HG03457 (cell line): ENCODE data around the gene HOXD4.

ENCODE experiments used
- ATAC-seq: cut with Tn5 transposase; IDR thresholded peaks from one replicate; pipeline ENCODE4 v1.9.1; 2021; ENCODE audit warnings: moderate number of reproducible peaks; ENCODE audit not compliant: unreplicated experiment

The HOXD4 gene

GRCh38 chr2:176139661-176140512 is 11.5 kb upstream of the HOXD4 start:
- ATAC-seq = no peak

GRCh38 chr2:176140513-176141317 is 10.6 kb upstream of the HOXD4 start:
- no peak for ATAC-seq

GRCh38 chr2:176142281-176142680 is 9.1 kb upstream of the HOXD4 start:
- ATAC-seq = no peak

GRCh38 chr2:176145085-176145969 is 6.0 kb upstream of the HOXD4 start:
- no peak for ATAC-seq

GRCh38 chr2:176146101-176146500 is 5.2 kb upstream of the HOXD4 start:
- no peak for ATAC-seq

GRCh38 chr2:176146645-176147044 is 4.7 kb upstream of the HOXD4 start:
- no peak for ATAC-seq

GRCh38 chr2:176147210-176147799 is 4.0 kb upstream of the HOXD4 start:
- no peak for ATAC-seq

- no peak for ATAC-seq
Observed at GRCh38 chr2:176147800-176148496, 3.4 kb upstream of the HOXD4 start.

- ATAC-seq = no peak
Observed at GRCh38 chr2:176148751-176149421, 2.5 kb upstream of the HOXD4 start.

GRCh38 chr2:176149481-176149938 is 1.8 kb upstream of the HOXD4 start:
- no peak for ATAC-seq

- no peak for ATAC-seq
Observed at GRCh38 chr2:176149939-176150583, 1.3 kb upstream of the HOXD4 start.

- ATAC-seq = no peak
Observed at GRCh38 chr2:176150584-176151441, 537 bp upstream of the HOXD4 start.

- no peak for ATAC-seq
Observed at GRCh38 chr2:176152350-176153181, 1.2 kb downstream of the HOXD4 start.

GRCh38 chr2:176154576-176155252 is 3.4 kb downstream of the HOXD4 start:
- no peak for ATAC-seq

GRCh38 chr2:176155356-176156044 is 4.2 kb downstream of the HOXD4 start:
- ATAC-seq = no peak

GRCh38 chr2:176156301-176156806 is 5.0 kb downstream of the HOXD4 start:
- ATAC-seq = no peak
